HG03039 (cell line): ENCODE data around the gene SAMD9.
A peak's percentile ranks its signal among the peaks of the same experiment; 100 is the strongest.
"Not testable (repeated sequence)": the region's sequence is repeated elsewhere in the genome, so short reads cannot be mapped to it uniquely, and the experiment has no call there.

ENCODE experiments used
- ATAC-seq: cut with Tn5 transposase; IDR thresholded peaks from one replicate; pipeline ENCODE4 v1.9.1; 2021; ENCODE audit warnings: mild to moderate bottlenecking, moderate library complexity; ENCODE audit not compliant: unreplicated experiment

The SAMD9 gene

DNA sequence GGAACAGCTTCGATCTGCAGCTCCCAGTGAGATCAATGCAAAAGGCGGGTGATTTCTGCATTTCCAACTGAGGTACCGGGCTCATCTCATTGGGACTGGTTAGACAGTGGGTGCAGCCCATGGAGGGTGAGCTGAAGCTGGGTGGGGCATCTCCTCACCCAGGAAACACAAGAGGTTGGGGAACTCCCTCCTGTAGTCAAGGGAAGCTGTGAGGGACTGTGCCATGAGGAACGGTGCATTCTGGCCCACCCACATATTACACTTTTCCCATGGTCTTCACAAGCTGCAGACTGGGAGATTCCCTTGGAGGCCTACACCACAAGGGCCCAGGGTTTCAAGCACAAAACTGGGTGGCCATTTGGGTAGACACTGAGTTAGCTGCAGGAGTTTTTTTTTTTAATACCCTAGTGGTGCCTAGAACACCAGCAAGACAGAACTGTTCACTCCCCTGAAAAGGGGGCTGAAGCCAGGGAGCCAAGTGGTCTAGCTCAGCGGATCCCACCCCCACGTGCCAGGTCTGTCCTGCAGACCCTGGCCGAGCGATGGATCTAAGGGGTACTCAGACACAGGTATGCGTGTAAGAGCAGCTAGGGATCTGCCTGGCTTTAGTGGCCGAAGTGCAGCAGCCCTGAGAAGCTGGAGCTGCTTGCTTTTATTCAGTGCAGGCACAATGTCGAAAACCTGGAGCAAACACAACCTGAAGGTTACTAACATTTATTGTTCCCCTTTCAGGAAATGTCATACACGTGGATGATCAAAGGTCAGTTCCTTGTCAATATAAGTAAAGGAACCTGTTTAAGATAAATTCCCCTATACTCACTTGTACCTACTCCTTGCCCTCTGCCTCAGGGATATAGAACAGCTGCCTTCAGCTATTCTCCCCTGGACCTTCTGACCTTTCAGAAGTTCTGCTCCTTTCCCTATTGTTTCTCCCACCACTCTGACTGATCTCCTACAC is 3.1 kb upstream of the SAMD9 start:
- ATAC-seq = no peak

DNA sequence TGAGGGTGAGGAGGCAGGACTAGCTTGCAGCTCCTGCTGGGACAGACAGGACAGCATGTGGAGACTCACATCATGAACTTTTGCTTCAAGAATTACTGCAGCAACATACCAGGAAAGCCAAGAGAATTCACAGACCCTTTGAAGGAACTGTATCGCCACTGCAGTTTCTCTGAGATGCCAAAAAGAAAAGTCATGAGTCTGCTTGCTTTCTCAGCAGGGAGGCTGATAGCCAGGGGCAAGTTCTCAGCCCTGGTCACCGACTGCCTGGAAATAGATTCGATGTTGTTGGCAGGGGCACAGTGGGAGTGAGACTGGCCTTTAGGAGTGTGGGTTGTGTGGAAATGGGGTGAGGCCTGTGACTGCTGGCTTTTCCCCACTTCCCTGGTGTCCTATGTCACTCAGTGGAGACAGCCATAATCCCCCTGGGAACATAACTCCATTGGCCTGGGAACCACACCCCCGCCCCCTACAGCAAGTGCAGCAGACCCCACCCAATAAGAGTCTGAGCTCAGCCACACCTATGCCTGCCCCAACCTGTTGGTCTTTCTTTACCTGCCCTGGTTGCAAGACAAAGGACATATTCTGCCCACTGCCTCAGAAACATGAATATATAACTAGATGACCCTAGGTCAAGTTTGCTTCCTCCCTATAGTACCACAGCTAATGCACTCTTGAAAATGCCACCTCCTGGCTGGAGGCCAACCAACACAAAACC is 1.6 kb upstream of the SAMD9 start:
- no peak for ATAC-seq

DNA sequence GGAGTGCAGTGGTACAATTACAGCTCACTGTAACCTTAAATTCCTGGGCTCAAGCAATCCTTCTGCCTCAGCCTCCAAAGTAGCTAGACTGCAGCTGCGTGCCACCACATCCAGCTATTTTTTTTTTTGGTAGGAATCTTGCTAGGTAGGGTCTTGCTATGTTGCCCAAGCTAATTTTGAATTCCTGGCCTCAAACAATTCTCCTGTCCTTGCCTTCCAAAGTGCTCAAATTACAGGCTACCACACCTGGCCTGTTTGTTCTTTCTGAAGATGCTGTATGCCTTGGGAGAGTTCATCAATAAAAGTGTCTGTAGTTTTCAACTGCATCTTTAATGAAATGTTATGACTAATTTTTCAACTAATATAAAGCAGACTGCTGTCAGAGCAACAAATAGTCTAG is 452 bp downstream of the SAMD9 start:
- ATAC-seq = no peak

DNA sequence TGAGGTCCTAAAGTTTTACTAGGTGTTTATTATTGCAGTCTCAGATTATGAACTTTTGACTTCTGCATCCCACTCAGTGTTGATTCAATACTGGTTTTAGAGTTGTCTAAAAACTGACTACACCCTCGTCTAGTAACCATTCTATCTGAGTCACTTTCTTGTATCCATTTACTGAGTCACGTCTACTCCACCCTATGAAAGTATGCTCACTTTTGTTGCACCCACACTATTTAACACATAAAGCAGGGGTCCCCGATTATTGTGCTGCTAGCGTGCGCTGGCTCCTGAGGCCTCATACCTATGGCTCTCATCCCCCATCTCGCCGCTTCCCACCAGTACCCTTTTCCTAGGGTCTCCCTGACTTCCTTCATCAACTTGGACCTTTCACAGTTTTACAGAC is 2.0 kb downstream of the SAMD9 start:
- ATAC-seq = no peak

DNA sequence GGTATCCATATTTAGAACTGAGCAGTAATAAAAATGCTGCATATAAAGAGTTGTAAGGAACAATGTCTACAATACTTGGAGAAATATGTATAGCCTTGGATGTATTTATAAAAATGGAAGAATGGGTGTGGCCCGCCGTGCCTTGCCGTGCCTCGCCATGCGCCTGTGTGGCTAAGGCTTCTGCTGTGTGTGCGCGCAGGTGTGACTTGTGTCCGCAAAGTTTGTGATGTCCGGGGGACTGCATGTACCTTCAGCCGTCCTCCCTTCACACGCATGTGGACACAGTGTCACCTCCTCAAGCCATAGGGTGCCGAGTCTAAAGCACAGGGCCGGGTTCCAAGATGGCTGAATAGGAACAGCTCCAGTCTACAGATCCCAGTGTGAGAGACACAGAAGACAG is 9.8 kb downstream of the SAMD9 start:
- ATAC-seq = no peak

DNA sequence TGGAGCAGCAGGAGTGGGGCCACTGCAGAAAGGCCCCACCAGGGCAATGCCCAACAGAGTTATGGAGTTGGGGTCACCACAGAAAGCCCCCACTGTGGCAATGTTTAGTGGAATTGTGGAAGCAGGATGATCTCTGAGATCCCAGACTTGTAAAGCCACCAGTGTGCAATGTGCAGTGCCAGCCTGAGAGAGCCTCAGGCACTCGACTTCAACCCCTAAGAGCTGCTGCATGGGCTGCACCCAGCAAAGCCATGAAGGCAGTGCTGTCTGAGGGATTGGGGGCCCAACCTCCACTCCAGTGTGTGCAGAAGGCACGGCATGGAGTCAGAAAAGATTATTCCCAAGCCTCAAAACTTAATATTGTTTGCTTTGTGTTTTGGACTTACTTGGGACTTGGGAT is 20.4 kb downstream of the SAMD9 start:
- ATAC-seq = no peak

DNA sequence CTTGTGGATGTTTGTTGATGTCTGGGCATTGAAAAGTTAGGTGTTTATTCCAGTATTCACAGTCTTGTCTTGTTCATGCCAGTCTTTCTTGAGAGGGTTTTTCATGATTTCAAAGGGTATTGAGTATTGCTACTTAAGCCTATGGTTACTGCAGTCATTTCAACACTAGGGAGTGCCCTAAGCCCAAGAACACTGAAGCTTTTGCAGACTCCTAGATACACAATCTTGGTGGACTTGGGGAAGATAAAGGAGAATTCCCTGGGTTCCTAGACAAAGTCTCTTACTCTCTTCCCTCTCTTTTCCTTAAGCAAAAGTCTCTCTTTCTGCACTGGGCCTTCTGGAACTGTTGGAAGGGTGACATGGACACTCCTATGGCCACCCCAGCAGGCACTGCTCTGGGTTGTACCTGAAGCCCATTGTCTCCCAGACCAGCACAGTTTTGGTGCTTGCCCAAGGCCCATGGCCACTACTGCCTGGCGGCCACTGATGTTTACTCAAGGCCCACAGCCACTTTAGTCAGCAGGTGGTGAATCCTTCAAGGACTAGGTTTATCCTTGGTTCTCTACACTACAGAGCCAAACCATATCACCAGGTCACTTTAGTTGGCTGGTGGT is 24.9 kb downstream of the SAMD9 start:
- ATAC-seq = peak; percentile 58

DNA sequence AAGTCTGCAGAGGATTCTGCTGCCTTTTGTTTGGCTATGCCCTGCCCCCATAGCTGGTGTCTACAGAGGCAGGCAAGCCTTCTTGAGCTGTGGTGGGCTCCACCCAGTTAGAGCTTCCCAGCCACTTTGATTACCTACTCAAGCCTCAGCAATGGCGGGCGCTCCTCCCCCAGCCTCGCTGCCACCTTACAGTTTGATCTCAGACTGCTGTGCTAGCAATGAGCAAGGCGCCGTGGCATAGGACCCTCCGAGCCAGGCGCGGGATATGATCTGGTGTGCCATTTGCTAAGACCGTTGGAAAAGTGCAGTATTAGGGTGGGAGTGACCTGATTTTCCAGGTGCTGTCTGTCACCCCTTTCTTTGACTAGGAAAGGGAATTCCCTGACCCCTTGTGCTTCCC is 44.4 kb downstream of the SAMD9 start:
- ATAC-seq = not testable (repeated sequence)

DNA sequence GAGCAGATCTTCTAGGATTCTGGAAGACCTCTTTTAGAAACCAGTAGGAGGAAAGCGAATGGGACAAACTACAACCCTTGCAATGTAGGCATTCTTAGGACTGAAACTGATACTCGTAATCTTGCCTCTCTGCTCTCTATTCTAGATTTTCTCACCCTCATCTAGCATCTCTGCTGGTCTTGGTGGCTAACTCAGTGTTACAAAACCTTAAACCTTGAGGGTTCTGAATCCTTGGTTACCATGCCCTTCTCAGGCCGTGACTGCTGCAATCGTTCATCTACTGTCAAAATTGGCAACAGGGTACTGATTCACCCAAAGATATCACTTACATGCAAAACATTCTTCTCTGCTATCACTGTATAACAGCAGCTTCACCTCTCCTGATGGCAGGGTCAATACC is 55.2 kb downstream of the SAMD9 start:
- no peak for ATAC-seq

DNA sequence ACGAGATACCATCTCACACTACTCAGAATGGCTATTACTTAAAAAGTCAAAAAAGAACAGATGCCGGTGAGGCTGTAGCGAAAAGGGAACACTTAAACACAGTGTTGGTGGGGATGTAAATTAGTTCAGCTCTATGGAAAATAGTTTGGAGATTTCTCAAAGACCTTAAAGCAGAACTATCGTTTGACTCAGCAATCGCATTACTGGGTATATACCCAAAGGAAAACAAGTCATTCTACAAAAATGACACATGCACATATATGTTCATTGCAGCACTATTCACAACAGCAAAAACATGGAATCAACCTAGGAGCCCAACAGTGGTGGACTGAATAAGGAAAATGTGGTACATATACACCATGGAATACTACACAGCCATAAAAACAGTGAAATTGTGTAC is 56.9 kb downstream of the SAMD9 start:
- ATAC-seq = no peak

DNA sequence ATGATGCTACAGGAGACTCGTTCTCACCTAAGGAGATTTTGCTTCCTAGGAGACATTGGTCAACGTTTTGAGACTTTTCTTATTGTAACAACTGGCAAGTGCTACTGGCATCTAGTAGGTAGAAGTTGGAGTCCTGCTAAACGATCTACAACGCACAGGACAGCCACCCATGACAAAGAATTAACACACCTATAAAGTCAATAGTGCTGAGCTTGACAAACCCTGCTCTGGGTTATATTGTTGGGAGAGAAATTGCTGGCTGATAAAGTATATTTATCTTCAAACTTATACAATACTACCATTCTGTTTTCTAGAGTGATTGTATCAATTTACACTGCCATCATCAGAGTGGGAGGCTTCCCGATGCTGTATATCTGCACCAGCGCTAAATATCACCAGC is 57.8 kb downstream of the SAMD9 start:
- ATAC-seq = no peak

DNA sequence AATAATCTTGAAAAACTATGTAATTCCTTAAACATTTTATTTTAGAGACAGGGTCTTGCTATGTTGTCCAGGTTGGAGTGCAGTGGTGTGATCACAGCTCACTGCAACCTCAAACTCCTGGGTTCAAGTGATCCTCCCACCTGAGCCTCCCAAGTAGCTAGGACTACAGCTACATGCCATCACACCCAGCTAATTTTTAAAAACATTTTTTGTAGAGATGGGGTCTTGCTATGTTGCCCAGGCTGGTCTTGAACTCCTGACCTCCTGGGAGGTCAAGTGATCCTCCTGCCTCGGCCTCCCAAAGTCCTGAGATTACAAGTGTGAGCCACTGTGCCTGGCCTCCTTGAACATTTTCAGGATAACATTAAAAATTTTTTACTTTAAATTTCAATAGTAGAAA is 61.2 kb downstream of the SAMD9 start:
- ATAC-seq = not testable (repeated sequence)

DNA sequence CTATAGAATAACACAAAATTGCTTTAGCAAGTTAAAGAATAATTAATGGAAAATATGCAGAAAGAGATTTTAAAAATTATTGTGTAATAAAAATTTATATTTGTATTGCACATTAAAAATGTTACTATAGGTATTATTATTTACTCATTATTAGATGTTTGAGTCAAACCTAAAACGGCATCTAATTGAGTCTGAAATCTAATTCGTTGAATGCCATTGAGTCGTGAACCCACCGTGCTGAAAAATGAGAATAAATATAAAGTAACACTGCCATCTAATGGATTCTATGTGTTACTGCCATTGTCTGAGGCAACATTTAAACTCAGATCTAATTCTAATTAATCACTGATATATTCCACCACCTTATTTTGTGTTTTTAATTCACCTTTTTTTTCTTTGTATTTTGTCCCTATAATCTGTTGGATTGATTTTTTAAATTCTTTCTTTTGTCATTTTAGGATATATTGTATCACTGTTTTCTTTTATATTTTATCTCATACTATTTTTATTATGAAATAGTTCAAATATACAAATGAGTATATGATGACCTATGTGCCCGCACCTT is 62.2 kb downstream of the SAMD9 start:
- ATAC-seq = no peak

DNA sequence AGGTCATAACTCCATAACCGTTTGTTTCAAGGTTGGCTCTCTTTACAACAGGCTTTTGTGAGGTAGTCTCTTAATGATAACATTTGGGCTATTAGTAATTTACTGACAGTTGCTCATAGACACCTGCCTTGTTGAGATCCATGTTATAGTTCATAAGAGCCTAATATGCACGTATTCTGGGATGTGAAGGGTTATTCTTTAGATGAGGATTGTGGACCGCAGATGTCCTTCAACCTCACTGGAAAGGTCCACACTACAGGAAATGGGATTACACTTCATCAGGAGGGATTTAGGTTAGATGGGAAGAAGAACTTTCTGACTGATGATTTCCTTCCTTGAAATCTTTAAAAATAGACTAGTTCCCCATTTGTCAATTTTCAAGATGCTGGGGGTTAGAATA is 62.8 kb downstream of the SAMD9 start:
- ATAC-seq = no peak

DNA sequence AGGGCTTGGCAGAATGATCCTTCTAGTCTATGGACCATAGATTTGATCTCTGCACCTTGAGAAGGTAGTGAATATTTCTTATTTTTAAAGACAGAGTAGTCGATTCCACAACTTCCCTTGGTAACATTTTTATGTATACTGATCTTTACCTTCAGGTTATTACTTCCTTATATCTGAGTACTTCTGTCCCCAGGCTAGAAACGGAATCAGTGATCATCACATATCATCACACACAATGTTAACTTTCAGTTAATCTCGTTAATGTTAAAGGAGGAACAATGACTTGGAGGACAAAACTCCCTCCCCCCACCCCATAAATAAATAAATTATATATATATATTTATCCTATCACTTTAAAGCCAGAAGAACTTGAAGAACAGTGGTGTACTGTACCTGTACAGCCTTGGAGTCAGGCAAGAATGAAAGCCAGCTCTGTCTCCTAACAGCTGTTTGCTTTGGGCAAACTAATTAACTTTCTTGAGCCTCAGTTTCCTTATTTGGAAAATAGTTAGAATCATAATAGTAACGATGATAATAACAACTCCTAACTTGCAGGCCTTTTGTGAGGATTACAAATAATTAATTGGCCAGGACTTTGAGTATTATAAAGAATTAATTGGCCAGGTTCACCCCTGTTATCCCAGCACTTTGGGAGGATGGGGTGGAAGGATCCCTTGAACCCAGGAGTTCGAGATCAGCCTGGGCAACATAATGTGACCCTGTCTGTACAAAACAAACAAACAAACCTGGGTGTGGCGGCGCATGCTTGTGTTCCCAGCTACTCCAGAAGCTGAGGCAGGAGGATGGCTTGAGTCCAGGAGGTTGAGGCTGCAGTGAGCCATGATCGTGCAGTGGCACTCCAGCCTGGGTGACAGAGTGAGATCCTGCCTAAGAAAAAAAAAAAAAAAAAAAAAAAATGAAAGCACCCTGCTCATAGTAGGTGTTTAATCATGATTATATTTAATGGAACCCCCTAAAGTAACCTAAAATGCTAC is 63.5 kb downstream of the SAMD9 start:
- ATAC-seq = no peak

DNA sequence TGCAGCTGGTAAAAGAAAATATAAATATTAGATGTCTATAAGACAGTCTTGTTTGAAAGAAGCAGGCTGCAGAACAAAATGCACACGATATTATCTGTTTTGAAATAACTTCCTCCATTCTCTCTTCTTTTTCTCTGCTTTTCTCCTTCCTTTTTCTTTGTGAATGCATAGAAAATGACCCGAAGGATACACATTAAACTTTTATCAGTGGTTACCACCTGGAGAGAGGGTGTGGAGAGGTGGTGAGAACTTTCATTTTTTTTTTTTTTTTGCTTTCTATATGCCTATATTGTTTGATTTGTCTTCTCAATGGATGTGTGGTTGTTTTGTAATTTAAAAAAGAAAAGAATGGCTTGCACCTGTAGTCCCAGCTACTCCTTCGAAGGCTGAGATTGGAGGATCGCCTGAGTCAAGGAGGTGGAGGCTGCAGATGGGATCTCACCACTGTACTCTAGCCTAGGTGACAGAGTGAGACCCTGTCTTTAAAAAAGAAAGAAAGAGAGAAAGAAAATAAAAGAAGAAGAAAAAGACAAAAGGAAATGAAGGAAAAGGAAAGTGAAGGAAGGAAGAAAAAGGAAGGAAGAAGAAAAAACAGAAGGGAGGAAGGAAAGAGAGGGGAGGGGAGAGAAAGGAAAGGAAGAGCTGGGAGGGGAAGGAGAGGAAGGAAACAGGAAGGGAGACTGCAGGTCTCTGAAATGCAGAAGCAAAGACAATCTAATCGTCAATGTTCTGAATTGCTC is 64.4 kb downstream of the SAMD9 start:
- no peak for ATAC-seq

DNA sequence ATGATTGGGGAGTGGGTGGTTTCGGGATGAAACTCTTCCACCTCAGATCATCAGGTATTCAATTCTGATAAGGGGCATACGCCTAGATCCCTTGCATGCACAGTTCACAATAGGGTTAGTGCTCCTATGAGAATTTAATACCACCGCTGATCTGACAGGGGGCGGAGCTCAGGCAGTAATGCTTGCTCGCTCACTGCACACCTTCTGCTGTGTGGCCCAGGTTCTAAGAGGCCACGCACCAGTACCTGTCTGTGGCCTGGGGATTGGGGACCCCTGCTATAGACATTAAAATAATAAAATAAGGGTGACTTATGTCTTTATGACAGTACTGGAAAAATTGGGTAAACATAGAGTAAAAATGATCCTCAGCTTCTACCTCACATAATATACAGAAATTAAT is 66.1 kb downstream of the SAMD9 start:
- no peak for ATAC-seq
